HG03354 (cell line): ENCODE data around the gene RBSN.
A peak's percentile ranks its signal among the peaks of the same experiment; 100 is the strongest.

Experiments used
- ATAC-seq: cut with Tn5 transposase; IDR thresholded peaks from one replicate; pipeline ENCODE4 v1.9.1; 2021; ENCODE audit warnings: mild to moderate bottlenecking; ENCODE audit not compliant: unreplicated experiment, poor library complexity, severe bottlenecking

Gene RBSN

DNA sequence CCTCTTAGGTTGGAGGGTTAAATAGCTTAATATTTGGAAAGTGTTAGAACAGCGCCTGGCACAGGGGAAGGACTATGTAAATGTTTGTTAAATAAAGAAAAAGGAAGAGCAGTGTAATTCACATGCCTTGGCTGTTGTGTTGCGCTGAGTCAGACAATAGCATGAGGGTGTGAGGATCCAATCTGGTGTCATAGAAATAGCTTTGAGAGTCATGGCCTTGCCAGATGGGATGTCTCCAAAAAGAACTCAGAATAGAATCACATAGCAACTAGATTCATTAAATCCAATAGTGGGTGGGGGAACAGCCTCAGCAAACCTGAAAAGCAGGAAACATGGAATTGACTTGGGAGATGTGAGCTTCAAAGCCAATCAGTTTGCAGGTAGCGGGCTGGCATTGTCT, 3.9 kb upstream of the RBSN start:
- ATAC-seq, result no peak

DNA sequence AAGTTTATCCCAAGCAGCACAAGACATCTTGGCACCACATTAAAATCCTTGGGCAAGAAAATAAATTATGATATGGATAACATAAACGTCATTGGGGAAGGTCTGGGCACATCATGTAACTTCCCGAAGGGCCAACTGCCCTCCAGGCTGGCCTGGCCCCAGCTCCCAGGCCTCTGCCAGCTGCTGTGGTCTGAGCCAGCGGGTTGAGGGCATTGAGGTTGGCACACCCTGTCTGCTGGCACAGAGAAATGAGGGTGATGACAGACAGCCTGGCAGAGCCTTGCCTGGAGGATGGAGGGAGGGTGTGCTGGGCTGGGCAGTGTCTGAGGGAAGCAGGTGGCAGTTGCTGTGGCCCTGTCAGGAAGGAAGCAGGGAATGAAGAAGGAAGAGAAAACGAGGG, 3.3 kb upstream of the RBSN start:
- ATAC-seq, result no peak

DNA sequence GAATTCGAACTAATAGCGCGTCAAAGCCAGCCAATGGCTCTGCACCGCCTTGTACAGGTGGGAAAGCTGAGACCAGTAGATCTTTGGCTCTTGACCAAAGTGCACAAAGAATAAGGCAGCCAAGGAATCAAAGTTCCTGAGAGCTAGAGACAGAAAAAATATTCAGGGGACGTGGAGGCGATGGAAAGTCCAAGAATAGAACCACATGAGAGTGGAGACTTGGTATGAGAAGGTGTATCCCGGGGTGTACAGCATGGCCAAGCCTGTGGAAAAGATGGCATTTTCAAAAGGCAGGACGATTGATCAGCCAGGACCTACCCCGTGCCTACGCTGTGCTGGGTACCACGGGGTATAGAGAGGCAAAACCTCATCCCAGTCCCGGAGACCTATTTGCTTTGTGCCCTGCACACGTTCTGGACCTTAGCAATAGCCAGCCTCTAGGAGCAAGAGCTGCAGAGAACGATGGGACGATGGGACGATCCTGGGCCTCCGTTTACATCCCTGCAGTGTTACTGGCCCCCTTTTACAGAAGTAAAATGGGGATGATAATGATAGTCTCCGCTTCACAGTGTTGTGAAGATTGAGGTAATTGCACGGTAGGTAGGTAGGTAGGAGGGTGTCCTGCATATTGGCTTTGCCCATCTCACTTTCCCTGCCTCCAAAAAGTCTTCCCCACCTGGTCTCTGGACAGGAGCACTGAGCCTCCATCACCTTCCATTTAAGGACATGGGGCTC, 583 bp upstream of the RBSN start:
- ATAC-seq, result peak; percentile 24

DNA sequence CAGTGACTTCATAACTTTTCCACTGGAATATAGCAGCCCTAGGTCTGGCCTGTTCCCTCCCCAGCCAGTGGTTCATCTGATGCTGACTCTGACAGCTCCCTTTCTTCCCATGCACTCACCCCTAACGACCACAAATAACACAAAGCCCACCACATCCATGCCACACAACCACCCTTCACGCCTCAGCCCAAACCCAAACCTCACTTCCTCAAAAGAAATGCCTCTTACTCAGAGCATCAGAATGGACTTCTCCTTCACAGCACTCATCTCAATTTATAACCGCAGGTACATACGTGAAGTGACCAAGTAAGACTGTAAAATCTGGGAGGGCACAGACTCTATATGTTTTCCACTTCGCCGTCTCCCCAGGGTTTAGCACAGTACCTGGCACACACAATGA, 1.1 kb downstream of the RBSN start:
- no peak for ATAC-seq

DNA sequence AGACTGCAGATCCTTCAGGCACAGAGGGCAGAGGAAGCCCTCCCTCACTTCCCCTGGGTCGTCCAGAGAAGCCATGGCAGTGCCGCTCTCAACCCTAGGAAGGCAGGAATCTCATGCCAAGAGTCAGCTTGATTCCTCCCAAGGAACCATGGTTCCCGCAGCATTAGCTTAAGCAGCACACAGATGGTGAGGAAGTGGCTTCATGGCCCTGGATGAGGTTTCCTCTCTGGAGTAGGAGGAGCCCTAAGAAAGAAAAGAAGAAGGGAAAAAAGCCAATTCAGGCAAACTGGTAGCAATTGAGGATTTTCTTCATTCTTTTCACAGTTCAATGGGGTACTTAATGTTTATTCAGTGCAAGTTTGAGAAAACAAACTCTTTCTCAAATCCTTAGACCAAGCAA, 2.9 kb downstream of the RBSN start:
- no peak for ATAC-seq

- ATAC-seq, result no peak
These were observed 4.6 kb downstream of the RBSN start for GRCh38 chr3:15094187-15094875.

DNA sequence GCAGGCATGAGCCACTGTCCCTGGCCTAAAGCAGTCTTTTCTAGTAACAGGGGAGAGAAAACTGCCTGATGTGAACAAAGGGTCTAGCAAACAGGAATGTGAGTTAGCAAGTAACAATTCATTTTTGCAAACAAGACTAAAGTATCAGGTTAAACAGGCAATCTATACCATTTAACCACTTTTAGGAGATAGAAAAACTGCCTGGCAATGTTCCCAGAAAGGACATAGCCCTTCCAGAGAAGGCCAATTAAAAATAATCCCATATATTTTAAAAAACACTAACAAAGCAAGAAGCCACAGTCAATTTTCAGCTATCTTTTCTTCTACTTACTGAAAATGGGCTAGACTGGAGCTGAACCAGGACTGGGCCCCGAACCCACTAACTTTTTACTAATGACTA, 6.3 kb downstream of the RBSN start:
- ATAC-seq, result no peak

- no peak for ATAC-seq
These were observed 7.4 kb downstream of the RBSN start for GRCh38 chr3:15091575-15091974.

- ATAC-seq, result no peak
These were observed 9.7 kb downstream of the RBSN start for GRCh38 chr3:15089201-15089600.

- no peak for ATAC-seq
These were observed 12.2 kb downstream of the RBSN start for GRCh38 chr3:15086699-15087098.

DNA sequence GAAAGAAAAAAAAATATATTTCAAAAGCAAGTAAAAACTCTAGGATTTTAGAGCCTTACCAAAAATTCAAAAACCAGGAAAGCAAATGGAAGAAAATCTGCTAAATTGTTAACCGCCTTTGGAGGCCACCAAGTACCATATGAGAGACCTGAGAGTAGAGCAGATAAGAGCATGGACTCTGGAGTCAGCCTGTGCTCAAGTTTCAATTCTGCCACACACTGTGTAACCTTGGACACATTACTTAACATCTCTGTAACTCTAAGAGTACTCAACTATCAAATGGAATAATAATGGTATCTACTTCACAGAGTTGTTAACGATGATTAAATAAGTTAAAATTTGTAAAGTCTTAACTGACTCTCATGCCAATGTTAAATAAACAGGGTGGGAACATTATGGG, 12.7 kb downstream of the RBSN start:
- ATAC-seq, result no peak

GRCh38 chr3:15083252-15083651, 15.7 kb downstream of the RBSN start:
- no peak for ATAC-seq

GRCh38 chr3:15081960-15082664, 16.8 kb downstream of the RBSN start:
- ATAC-seq, result no peak

DNA sequence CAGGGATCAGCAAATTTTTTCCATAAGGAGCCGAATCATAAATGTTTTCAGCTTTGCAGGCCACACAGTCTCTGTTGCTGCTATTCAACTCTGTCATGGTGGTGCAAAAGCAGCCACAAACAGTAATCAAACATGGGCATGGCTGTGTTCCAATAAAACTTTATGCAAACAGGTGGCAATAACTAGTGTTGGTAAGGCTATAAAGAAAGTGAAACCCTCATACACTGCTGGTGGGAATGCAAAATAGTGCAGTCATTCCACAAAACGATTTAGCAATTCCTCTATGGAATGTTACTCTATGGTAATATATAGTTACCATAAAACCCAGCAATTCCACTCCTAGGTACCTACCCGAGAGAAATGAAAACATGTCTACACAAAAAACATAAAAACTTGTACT, 19.9 kb downstream of the RBSN start:
- no peak for ATAC-seq

- ATAC-seq, result no peak
These were observed 24.4 kb downstream of the RBSN start for GRCh38 chr3:15074500-15074899.

- ATAC-seq, result no peak
These were observed 27.2 kb downstream of the RBSN start for GRCh38 chr3:15071699-15072098.

GRCh38 chr3:15069441-15069840, 29.5 kb downstream of the RBSN start:
- ATAC-seq, result no peak

DNA sequence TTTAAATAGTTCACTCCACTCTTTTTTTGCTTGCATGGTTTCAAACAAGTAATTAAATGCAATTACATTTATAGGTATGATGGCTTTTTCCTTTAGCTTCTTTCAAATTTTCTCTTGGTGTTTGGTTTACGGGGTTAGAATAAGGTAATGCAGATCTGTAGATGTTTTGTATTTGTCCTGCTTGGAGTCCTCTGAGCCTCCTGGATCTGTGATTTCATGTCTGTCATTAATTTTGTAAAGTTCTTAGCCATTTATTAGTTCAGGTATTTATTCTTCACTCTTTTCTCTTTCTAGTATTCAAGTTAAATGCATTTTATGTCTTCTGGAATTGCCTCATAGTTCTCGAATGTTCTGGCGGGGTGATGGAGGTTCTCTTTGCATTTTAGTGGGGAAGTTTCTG, 32.5 kb downstream of the RBSN start:
- no peak for ATAC-seq

GRCh38 chr3:15065550-15066007, 33.4 kb downstream of the RBSN start:
- ATAC-seq, result no peak

DNA sequence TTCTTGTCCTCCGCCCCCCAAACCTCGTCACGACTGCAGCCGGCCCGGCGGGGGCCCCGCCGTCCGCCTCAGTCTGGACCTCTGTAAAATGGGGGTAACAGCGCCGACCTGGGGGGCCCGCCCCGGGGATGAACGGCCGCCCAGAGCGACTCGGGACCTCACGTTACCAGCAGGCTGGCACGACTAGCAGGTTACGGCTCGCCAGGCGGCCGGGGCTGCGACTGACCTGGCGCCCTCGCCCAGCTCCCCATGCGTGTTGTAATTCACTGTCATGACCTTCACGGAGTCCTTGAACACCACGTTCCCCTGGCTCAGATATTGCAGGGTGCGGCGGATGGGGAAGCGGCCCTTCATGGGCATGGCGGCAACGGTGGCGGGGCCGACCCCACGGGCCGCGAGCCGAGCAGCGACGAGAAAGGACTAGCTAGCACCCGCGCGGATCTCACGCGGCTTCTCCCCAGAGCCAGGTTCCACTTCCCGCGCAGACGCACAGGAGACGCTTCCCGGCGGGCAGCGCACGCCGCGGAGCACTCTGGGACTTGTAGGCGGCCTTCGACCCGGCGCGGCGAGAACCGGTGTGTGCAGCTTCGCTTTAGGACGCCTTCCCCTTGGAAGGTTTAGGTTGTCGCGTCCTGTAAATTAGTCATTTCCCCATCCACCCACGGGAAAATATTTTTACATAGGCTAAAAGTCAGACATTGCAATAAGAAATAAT, 34.0 kb downstream of the RBSN start, which contains the start of gene MRPS25:
Gene MRPS25 (minus strand): TSS at position 481 of the 715 bp plus-strand sequence. CDS start 121 bp downstream, at position 360.
- peak; percentile 97 for ATAC-seq
